HAP-1 (cell line): ENCODE results near the gene STPG2.
A peak's percentile ranks its signal among the peaks of the same experiment; 100 is the strongest.

Experiments
- DNase-seq, 2 experiments: peaks; one replicate each; pipeline ENCODE4 v3.0.0-alpha.2; 2016 to 2020; ENCODE audit warnings: low spot score in 2 of 2
- H3K27me3 ChIP-seq: fragments of 250-450 bp; sonication (Bioruptor Pico); 2 replicates; pipeline ENCODE4 v1.5.1; 2020; ENCODE audit warnings: low read depth, mild to moderate bottlenecking, moderate library complexity
- H3K36me3 ChIP-seq: fragments of 250-450 bp; sonication (Bioruptor Pico); replicated peaks from 2 replicates; pipeline ENCODE4 v1.5.1; 2020; ENCODE audit warnings: mild to moderate bottlenecking
- H3K4me1 ChIP-seq: fragments of 250-450 bp; sonication (Bioruptor Pico); 2 replicates; pipeline ENCODE4 v1.5.1; 2020; ENCODE audit warnings: mild to moderate bottlenecking
- H3K4me3 ChIP-seq: fragments of 250-450 bp; sonication (Bioruptor Pico); 2 replicates; pipeline ENCODE4 v1.5.1; 2020; ENCODE audit warnings: mild to moderate bottlenecking, moderate library complexity
- H3K9me3 ChIP-seq: fragments of 250-450 bp; sonication (Bioruptor Pico); 2 replicates; pipeline ENCODE4 v1.5.1; 2020; ENCODE audit warnings: mild to moderate bottlenecking, moderate library complexity
- in situ Hi-C: fragments of 300-500 bp; cut with MboI; formaldehyde crosslinking; loops from 3 replicates; pipeline ENCODE4 v1.14.3; 2020; ENCODE audit warnings: low sequenced_read_pairs, inconsistent platforms, mixed read lengths

STPG2 gene

DNA sequence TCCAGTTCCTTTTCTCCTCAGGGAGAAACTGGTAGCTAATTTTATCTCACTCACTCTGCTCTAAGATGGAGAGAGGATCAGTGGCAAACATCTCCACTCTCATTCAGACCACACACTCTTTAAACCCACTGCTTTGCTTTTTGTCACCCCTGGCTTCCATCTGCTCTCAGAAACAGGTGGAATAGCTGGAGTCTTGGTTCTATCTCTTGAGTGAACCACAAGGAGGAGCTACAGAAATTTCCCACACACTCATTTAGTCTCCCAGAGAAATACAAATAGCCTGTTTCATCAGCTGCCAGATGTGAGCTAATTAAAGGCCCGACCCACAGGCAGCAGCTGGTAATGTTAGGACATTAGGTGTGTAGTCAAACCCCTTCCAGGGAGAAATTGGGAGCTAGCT lies 96.6 kb downstream of the STPG2 start:
- DNase-seq, result no peak
- no peaks in the 10 kb centered on the region for H3K9me3 ChIP-seq
- H3K4me1 ChIP-seq, result no peaks in the 10 kb centered on the region
- no peak overlapping the region for H3K4me3 ChIP-seq
- in situ Hi-C loops, result no loop called here
- no peaks in the 10 kb centered on the region for H3K27me3 ChIP-seq
- H3K36me3 ChIP-seq, result no peaks in the 10 kb centered on the region

GRCh38 chr4:98030059-98030458 lies 113.2 kb downstream of the STPG2 start:
- Histone ChIP-seq H3K4me3 (no peak overlapping the region), H3K4me1 (no peaks in the 10 kb centered on the region), H3K27me3 (no peaks in the 10 kb centered on the region), H3K36me3 (no peaks in the 10 kb centered on the region), H3K9me3 (no peaks in the 10 kb centered on the region)
- in situ Hi-C loops, result no loop called here
- no peak for DNase-seq

- no peaks in the 10 kb centered on the region for H3K27me3 ChIP-seq
- no peaks in the 10 kb centered on the region for H3K9me3 ChIP-seq
- in situ Hi-C loops, result no loop called here
- H3K4me1 ChIP-seq, result no peaks in the 10 kb centered on the region
- no peaks in the 10 kb centered on the region for H3K36me3 ChIP-seq
- no peak overlapping the region for H3K4me3 ChIP-seq
- no peak for DNase-seq
These were observed 115.4 kb downstream of the STPG2 start for GRCh38 chr4:98027827-98028226.

- DNase-seq, result no peak
- in situ Hi-C loops, result no loop called here
- no peak overlapping the region for H3K4me3 ChIP-seq
- no peaks in the 10 kb centered on the region for H3K27me3 ChIP-seq
- H3K9me3 ChIP-seq, result no peaks in the 10 kb centered on the region
- no peaks in the 10 kb centered on the region for H3K4me1 ChIP-seq
- no peaks in the 10 kb centered on the region for H3K36me3 ChIP-seq
These were observed 116.9 kb downstream of the STPG2 start for GRCh38 chr4:98026362-98026761.

DNA sequence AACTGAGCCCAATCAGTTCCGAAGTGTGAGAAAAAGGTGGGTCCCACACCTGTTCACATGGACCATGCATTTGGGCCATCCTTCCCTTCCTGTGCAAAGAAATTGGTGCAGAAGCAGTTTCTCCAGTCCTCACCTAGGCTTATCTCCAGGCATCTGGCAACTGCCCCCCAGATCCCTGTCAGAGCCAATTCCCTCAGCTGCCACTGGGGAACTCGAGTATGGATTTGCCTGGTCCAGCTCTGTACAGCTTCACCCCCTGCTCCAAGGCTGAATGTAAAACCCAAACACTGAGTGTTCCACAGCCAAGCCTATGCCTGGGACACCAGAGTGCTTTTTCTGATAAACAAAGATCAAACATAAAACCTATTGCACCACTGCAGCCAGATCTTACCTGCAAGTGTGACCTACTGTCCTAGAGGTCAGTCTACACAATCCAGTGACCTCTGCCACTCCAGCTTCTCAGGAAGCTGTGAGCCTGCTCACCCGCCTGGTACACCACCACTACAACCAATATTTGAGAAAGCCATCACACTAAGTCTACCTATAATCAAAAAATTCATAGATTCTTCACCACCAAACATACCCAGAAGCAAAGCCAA lies 136.4 kb downstream of the STPG2 start:
- DNase-seq, result no peak
- no peaks in the 10 kb centered on the region for H3K36me3 ChIP-seq
- H3K4me3 ChIP-seq, result no peak overlapping the region
- no peaks in the 10 kb centered on the region for H3K4me1 ChIP-seq
- no peaks in the 10 kb centered on the region for H3K27me3 ChIP-seq
- in situ Hi-C loops, result no loop called here
- no peaks in the 10 kb centered on the region for H3K9me3 ChIP-seq

- H3K4me3 ChIP-seq, result no peak overlapping the region
- H3K9me3 ChIP-seq, result no peaks in the 10 kb centered on the region
- in situ Hi-C loops, result no loop called here
- H3K4me1 ChIP-seq, result no peaks in the 10 kb centered on the region
- no peaks in the 10 kb centered on the region for H3K36me3 ChIP-seq
- DNase-seq, result no peak
- no peaks in the 10 kb centered on the region for H3K27me3 ChIP-seq
These were observed 137.2 kb downstream of the STPG2 start for GRCh38 chr4:98006060-98006459.

GRCh38 chr4:98000940-98001339 lies 142.3 kb downstream of the STPG2 start:
- DNase-seq, result no peak
- H3K4me3 ChIP-seq, result no peak overlapping the region

GRCh38 chr4:97998203-97998602 lies 145.1 kb downstream of the STPG2 start:
- Histone ChIP-seq H3K4me3 (no peak overlapping the region), H3K9me3 (peaks cover 3% of the 10 kb centered on the region; the same call in 1 of the 2 replicates), H3K4me1 (no peaks in the 10 kb centered on the region), H3K27me3 (no peaks in the 10 kb centered on the region), H3K36me3 (no peaks in the 10 kb centered on the region)
- no peak for DNase-seq
- in situ Hi-C loops, result no loop called here

More at GRCh38 chr4:98000940-98001339, 142.3 kb downstream of the STPG2 start:
- H3K36me3 ChIP-seq, result no peaks in the 10 kb centered on the region
- H3K4me1 ChIP-seq, result no peaks in the 10 kb centered on the region
- H3K27me3 ChIP-seq, result no peaks in the 10 kb centered on the region
- in situ Hi-C loops, result no loop called here
- H3K9me3 ChIP-seq, result peaks cover 2% of the 10 kb centered on the region; the same call in 1 of the 2 replicates

- H3K36me3 ChIP-seq, result no peaks in the 10 kb centered on the region
- no peak for DNase-seq
- no peaks in the 10 kb centered on the region for H3K27me3 ChIP-seq
- no peaks in the 10 kb centered on the region for H3K4me1 ChIP-seq
- in situ Hi-C loops, result no loop called here
- H3K9me3 ChIP-seq, result peaks cover 3% of the 10 kb centered on the region; the same call in 1 of the 2 replicates
- H3K4me3 ChIP-seq, result no peak overlapping the region
These were observed 148.4 kb downstream of the STPG2 start for GRCh38 chr4:97994765-97995465.

DNA sequence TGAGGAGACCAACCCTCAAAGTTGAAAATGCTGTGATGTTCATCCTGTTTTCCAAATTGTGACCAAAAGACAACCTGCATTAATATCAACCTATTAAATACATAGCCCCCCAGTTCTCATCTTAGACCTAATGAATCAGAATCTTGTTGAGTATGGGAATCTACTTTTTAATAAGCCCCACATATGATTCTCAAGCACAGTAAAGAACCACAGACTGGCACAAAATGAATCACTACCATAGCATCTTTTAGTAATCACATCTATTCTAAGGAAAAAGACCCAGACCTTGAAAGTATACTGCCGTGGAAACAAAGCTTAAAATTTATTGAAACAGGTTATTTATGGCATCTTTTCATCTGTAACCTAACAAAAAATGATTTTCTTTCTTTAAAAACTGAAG lies 152.9 kb downstream of the STPG2 start:
- no peaks in the 10 kb centered on the region for H3K27me3 ChIP-seq
- no peaks in the 10 kb centered on the region for H3K9me3 ChIP-seq
- H3K4me3 ChIP-seq, result no peak overlapping the region
- H3K4me1 ChIP-seq, result no peaks in the 10 kb centered on the region; the same call in 1 of the 2 replicates
- no peak for DNase-seq
- H3K36me3 ChIP-seq, result no peaks in the 10 kb centered on the region
- in situ Hi-C loops, result no loop called here

DNA sequence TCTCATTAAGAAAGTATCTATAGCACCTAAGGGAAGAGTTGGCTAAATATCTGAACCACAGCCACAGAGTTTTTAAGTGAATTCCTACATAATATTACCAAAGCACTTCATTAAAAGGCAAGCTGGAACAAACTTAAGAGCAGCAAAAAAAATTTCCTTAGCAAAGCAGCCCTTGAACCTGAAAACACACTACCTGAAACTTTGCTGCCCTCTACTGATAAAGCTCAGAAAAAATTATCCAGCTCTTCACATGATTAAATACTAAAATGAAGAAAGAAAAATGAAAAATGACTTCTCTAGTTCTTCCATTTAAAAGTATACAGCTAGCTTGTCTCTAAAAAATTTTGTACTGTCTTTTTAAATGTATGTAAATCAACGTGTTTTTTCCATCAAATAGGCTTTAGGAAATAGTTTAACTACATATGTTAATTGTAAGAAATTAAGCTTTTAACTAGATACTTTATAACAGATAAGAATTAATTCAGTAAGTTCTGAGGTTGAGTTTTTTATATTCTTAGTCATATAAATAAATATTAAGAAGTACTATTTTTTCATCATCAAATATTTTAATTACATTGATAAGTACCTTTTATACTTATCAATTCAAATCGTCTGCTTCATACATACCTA lies 156.1 kb downstream of the STPG2 start:
- peak; percentile 16 to 63 for DNase-seq
- no peaks in the 10 kb centered on the region for H3K9me3 ChIP-seq
- no peak overlapping the region for H3K4me3 ChIP-seq
- in situ Hi-C loops, result no loop called here
- H3K27me3 ChIP-seq, result no peaks in the 10 kb centered on the region
- no peaks in the 10 kb centered on the region; the same call in 1 of the 2 replicates for H3K4me1 ChIP-seq
- H3K36me3 ChIP-seq, result no peaks in the 10 kb centered on the region

DNA sequence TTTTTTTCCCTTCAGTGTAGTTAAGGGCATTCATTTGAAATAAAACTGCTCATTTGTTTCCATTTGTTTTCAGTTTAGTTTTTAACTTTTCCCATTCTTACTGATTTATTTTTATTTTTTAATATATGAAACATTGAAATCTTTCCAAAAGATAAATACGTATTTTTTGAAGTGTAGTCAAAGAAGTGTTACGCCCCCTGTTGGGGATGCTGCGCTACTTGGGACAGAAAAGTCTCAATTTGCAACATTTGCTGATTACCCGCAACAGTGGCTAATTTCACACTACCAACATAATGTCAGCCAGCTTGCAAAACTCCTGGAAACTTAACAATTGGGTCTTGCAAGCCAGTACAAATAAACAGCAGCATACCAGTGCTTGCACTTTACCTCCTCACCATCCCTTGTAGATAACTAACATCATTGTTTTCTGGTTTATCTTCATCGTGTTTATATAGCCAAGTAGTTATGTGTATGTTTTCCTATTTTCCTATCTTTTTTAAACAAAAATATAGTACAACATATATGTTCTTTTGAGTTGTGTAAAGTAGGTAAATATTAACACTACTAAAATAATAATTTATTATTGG lies 158.6 kb downstream of the STPG2 start:
- DNase-seq, result peak in 1 of 2 experiments; percentile 40
- Histone ChIP-seq H3K4me1 (no peaks in the 10 kb centered on the region; the same call in 1 of the 2 replicates), H3K9me3 (no peaks in the 10 kb centered on the region), H3K4me3 (no peak overlapping the region), H3K27me3 (no peaks in the 10 kb centered on the region), H3K36me3 (no peaks in the 10 kb centered on the region)
- in situ Hi-C loops, result no loop called here

DNA sequence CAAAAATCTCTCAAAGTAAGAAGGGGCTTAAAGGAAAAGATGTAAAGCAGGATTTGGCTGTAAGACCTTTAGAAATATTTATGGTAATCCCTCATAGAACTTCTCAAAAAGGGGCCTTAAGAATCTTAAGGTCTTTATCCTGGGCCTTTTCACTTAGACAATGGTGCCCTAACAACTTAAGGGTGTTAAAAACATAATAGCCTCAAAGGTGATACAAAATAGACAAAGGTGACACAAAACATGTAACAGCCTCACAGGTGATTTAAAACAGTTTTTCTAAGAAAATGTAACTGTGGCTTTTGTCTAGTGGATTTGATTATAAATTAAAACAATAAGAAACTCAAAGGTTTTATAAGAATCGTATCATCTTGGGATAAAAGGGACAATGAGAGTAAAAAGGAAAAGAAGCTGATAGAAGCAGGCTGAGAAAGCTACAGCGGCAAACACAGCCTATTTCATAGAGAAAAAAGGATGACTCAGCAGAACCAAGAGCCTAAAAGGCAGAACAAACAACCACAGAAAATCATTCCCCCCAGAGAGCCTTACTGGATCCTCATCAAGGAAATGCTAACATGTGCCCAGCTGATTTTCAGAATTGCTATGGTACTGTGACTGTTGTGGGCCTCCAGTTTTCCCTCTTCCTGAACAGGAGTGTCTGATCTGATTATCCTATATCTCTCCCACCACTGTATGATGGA lies 164.3 kb downstream of the STPG2 start:
- peak; percentile 41 to 95 for DNase-seq
- no peaks in the 10 kb centered on the region; the same call in none of the 2 replicates for H3K9me3 ChIP-seq
- H3K36me3 ChIP-seq, result no peaks in the 10 kb centered on the region
- no peak overlapping the region for H3K4me3 ChIP-seq
- in situ Hi-C loops, result no loop called here
- H3K4me1 ChIP-seq, result peaks cover 4% of the 10 kb centered on the region
- H3K27me3 ChIP-seq, result no peaks in the 10 kb centered on the region
